Measurements from ENCODE around the gene LRMDA. TPM values are rescaled to one million over a fixed set of nuclear protein-coding genes. Genes with fewer than 3 reads are reported as not detected.

Gene LRMDA
- total RNA-seq, 4 donors from 2014 or later = 7.3 to 20.1 (median 8.4) TPM

GRCh38 chr10:75688506-75689300, 257.3 kb downstream of the LRMDA start:
- no peak for ATAC-seq
- H3K4me1 ChIP-seq = peaks cover 0 to 8% (median 4%) of the 10 kb centered on the region in 3 donors
- peaks cover 0 to 12% (median 0%) of the 10 kb centered on the region in 3 donors for H3K9me3 ChIP-seq
- 46% methylated on average over 5 of the region's 5 CpGs for WGBS, 2 donors (ENCODE audit: low coverage in 1 of 2)
- no peaks in the 10 kb centered on the region for H3K36me3 ChIP-seq
- H3K27me3 ChIP-seq = no peaks in the 10 kb centered on the region
- no peak overlapping the region for H3K4me3 ChIP-seq
- no peak overlapping the region for H3K27ac ChIP-seq
- no peak for TF ChIP-seq EP300 (IDR thresholded peaks at IDR 0.05)
- no peak for TF ChIP-seq POLR2A (IDR thresholded peaks at IDR 0.05)
- no peak for TF ChIP-seq POLR2AphosphoS5 (IDR thresholded peaks at IDR 0.05)
- TF ChIP-seq CTCF (IDR thresholded peaks at IDR 0.05) = no peak

DNA sequence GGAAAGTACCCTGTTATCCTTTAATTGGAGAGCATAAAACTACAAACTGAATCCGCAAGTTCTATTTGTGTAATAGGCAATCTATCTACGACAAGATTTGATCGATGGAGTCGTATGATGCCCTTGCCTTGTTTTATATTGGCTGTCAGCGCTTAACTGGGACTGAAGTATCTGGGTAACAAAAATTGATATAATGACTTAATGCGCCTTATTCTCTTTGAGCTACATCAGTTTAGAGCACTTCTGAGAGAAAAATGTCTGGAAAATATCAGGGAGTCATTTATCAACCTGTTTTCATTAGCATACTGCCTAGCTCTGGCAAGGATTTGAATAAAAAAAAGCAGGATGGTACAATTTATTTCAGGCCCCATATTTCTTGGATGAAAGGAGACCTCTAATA, 262.1 kb downstream of the LRMDA start:
- H3K4me1 ChIP-seq = peaks cover 0 to 4% (median 3%) of the 10 kb centered on the region in 3 donors
- no peaks in the 10 kb centered on the region for H3K36me3 ChIP-seq
- TF ChIP-seq POLR2A (IDR thresholded peaks at IDR 0.05) (no peak), POLR2AphosphoS5 (IDR thresholded peaks at IDR 0.05) (no peak), EP300 (IDR thresholded peaks at IDR 0.05) (no peak), CTCF (IDR thresholded peaks at IDR 0.05) (no peak)
- no peak for ATAC-seq
- H3K27ac ChIP-seq = no peak overlapping the region
- no peak overlapping the region for H3K4me3 ChIP-seq
- 79 to 90% methylated on average over 6 of the region's 6 CpGs for WGBS, 2 donors (ENCODE audit: low coverage in 1 of 2)
- no peaks in the 10 kb centered on the region for H3K9me3 ChIP-seq
- no peaks in the 10 kb centered on the region for H3K27me3 ChIP-seq

DNA sequence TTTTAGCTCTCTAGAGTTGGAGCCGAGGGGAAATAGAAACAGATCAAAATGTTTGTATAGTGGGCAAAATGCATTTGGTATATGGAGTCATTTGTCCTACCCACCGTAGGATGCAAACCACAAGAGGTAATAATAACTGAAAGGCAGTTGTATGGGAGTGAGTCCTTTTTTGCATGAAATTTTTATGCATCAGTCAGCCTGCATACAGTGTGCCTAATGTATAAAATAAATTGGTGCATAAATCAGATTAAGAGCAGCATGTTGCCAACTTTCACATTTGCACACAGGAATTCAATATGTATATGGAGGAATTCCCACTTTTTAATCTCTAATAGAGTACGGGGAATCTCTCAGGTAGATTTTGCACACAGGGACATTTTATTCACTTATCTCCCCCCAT, 262.8 kb downstream of the LRMDA start:
- no peak for TF ChIP-seq POLR2A (IDR thresholded peaks at IDR 0.05)
- no peak for TF ChIP-seq POLR2AphosphoS5 (IDR thresholded peaks at IDR 0.05)
- no peak for TF ChIP-seq EP300 (IDR thresholded peaks at IDR 0.05)
- no peak for TF ChIP-seq CTCF (IDR thresholded peaks at IDR 0.05)
- no peaks in the 10 kb centered on the region for H3K27me3 ChIP-seq
- H3K9me3 ChIP-seq = no peaks in the 10 kb centered on the region
- 90 to 96% methylated on average over 2 to 3 of the region's 3 CpGs for WGBS, 2 donors (ENCODE audit: low coverage in 1 of 2)
- ATAC-seq = no peak
- no peak overlapping the region for H3K27ac ChIP-seq
- peaks cover 0 to under 1% (median 0%) of the 10 kb centered on the region in 3 donors for H3K4me1 ChIP-seq
- H3K4me3 ChIP-seq = no peak overlapping the region
- no peaks in the 10 kb centered on the region for H3K36me3 ChIP-seq

DNA sequence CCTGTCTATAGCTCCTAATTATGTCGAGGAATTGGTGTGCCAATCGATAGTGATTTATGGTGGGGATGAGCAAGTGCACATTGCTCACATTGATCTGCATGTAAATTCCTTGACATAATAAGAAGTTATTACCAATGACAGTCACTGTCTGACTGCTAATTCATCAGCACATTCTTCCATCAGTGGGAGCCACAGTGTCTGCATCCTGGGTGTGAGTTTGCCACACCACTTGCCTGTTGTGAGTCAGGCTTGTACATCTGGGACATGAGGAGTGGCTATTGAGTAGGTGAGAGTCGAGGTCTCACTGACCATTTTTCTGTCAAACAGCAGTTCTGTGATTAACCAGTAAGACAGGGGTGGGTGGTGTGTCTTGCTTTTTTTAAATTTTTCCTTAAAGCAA, 263.4 kb downstream of the LRMDA start:
- Histone ChIP-seq H3K27me3 (no peaks in the 10 kb centered on the region), H3K27ac (no peak overlapping the region), H3K4me1 (no peaks in the 10 kb centered on the region), H3K36me3 (no peaks in the 10 kb centered on the region), H3K9me3 (peaks cover 0 to 3% (median 0%) of the 10 kb centered on the region in 3 donors), H3K4me3 (no peak overlapping the region)
- 88% methylated on average over 3 of the region's 3 CpGs; no CpG with 5 or more reads in 1 of the 2 donors for WGBS, 2 donors (ENCODE audit: low coverage in 1 of 2)
- TF ChIP-seq POLR2AphosphoS5 (IDR thresholded peaks at IDR 0.05) = no peak
- no peak for TF ChIP-seq POLR2A (IDR thresholded peaks at IDR 0.05)
- TF ChIP-seq EP300 (IDR thresholded peaks at IDR 0.05) = no peak
- TF ChIP-seq CTCF (IDR thresholded peaks at IDR 0.05) = no peak
- ATAC-seq = no peak

DNA sequence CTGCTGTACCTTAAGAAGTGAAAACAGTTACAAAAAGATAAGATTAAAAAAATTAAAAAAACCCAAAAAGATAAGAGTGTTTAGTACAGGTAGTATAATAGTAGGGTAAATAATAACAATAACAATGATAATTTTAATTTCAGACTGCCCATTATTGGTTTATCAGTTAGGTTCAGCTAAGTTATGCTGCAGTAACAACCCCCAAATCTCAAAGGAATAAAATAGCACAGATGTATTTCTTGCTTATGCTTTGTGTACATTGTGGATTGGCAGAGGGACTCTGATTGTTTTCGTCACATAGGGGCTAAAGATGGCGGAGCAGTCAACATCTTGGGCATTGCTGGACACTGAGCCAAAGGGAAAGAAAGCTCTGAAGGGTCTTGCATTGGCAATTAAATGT, 264.6 kb downstream of the LRMDA start:
- no peak for ATAC-seq
- no peaks in the 10 kb centered on the region for H3K36me3 ChIP-seq
- H3K4me3 ChIP-seq = no peak overlapping the region
- TF ChIP-seq EP300 (IDR thresholded peaks at IDR 0.05) (no peak), POLR2A (IDR thresholded peaks at IDR 0.05) (no peak), CTCF (IDR thresholded peaks at IDR 0.05) (no peak), POLR2AphosphoS5 (IDR thresholded peaks at IDR 0.05) (no peak)
- no peaks in the 10 kb centered on the region for H3K27me3 ChIP-seq
- 100% methylated on average over 2 of the region's 2 CpGs for WGBS, 2 donors (ENCODE audit: low coverage in 1 of 2)
- H3K4me1 ChIP-seq = no peaks in the 10 kb centered on the region
- H3K27ac ChIP-seq = no peak overlapping the region
- H3K9me3 ChIP-seq = peaks cover 0 to 5% (median 0%) of the 10 kb centered on the region in 3 donors
